Retina (tissue), 1 donor: ENCODE results near the gene BCAT1.
"Not testable (repeated sequence)": the region's sequence is repeated elsewhere in the genome, so short reads cannot be mapped to it uniquely, and the experiment has no call there.

Source experiments
- DNase-seq: peaks from one replicate; pipeline ENCODE4 v3.0.0-alpha.2; 2016

The BCAT1 gene

DNA sequence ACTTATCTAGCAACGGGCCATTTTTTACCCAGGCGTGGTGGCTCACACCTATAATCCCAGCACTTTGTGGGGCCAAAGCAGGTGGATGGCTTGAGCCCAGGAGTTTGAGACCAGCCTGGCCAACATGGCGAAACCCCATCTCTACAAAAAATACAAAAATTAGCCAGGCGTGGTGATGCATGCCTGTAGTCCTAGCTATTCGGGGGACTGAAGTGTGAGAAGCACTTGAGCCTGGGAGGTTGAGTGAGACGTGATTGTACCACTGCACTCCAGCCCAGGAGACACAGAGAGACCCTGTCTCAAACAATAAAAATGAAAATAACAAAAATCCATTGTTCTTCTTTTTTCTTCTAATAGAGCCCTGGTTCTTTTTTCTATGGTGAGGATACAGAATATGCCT is 7.5 kb upstream of the BCAT1 start:
- not testable (repeated sequence) for DNase-seq

DNA sequence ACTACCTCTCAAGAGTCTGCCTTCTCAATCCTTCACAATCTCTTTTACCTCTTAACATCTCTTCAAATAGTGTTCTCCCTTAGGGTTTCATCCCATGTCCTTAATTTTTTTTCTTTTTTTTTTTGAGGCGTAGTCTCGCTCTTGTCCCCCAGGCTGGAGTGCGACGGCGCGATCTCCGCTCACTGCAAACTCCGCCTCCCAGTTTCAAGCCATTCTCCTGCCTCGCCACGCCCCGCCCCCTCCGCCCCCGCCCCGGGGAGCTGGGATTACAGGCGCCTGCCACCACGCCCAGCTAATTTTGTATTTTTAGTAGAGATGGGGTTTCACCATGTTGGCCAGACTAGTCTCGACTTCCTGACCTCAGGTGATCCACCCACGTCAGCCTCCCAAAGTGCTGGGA is 7.0 kb upstream of the BCAT1 start:
- DNase-seq: no peak

DNA sequence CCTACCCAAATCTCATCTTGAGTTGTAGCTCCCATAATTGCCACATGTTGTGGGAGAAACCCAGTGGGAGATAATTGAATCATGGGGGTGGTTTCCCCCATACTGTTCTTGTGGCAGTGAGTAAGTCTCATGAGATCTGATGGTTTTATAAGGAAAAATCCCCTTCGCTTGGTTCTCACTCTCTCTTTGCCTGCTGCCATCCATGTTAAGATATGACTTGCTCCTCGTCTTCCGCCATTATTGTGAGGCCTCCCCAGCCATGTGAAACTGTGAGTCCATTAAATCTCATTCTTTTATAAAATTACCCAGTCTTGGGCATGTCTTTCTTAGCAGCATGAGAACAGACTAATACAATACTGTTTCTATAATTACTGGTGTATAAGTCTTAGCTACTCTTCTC is 6.5 kb upstream of the BCAT1 start:
- DNase-seq: no peak

DNA sequence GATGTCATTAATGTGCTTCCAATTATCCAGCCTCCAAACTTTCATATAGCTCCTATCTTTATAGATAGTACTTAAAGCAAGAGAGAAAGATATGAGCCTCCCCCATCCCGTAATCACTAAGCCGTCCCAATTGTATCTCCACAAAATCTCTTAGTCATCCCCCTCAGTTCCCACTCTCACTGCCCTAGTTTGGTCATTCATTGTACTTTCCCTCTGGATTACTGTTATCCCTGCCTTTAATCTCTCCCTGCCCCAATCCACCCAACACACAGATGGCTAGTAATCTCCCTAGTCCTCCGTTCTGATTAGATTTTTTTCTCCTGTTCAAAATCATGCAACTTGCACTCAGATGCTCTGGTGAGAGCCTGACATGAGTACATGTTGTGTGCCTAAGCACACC is 5.4 kb upstream of the BCAT1 start:
- DNase-seq: no peak

DNA sequence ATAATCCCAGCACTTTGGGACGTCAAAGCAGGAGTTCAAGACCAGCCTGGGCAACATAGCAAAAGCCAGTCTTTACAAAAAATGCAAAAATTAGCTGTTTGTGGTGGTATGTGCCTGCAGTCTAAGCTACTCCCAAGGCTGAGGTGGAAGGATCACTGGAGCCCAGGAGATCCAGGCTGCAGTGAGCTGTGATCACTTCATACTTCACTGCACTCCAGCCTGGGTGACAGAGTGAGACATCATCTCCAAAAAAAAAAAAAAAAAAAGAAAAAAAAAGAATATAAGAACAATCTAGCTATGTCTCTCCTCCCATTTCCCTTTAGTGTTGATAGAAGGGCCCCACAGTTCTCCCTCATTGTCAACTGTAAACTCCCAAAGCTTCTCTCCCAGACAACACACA is 3.5 kb upstream of the BCAT1 start:
- no peak for DNase-seq

DNA sequence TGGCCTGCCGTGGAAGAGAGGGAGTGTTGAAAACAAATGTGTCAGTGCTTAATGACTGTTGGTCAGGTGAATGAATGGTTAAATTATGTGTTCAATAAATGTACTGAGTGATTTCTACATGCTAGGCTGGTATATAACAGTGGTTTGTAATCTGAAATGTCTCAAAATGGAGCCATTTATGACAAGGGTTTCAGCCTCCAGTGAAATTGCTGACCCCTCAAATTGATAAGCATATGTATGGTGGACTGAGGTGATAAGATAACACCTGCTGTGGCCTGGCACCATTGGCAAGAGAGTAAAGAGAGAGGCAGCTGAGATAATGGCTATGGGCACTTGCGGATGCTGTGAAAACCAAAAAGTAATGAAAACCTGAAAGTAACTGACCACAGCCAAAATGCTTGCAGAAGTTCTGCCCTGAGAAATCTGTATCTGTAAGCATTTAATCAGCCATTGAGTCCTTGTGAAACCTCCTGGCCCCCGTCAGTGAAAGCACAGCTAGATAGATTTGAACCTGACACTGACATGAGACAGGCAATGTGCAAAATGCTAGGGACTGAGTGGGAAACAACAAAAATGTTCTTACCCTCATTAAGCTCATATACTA is 1.4 kb upstream of the BCAT1 start:
- DNase-seq: no peak

DNA sequence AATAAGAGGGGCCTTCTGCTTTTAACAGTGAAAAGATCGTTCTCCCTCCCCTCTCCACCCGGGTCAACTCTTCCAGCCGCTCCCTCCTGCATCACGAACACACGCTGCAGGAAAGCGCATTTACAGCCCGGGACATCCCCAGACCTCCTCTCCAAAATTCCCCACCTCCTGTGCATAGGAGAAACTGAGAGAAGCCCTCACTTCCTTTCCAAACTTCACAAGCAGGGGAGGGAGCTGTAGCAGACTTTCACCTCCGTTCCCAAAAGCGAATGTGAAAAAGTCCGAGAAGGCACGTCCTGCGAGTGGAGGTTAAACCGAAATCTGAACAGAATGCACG is 513 bp downstream of the BCAT1 start:
- DNase-seq: no peak

DNA sequence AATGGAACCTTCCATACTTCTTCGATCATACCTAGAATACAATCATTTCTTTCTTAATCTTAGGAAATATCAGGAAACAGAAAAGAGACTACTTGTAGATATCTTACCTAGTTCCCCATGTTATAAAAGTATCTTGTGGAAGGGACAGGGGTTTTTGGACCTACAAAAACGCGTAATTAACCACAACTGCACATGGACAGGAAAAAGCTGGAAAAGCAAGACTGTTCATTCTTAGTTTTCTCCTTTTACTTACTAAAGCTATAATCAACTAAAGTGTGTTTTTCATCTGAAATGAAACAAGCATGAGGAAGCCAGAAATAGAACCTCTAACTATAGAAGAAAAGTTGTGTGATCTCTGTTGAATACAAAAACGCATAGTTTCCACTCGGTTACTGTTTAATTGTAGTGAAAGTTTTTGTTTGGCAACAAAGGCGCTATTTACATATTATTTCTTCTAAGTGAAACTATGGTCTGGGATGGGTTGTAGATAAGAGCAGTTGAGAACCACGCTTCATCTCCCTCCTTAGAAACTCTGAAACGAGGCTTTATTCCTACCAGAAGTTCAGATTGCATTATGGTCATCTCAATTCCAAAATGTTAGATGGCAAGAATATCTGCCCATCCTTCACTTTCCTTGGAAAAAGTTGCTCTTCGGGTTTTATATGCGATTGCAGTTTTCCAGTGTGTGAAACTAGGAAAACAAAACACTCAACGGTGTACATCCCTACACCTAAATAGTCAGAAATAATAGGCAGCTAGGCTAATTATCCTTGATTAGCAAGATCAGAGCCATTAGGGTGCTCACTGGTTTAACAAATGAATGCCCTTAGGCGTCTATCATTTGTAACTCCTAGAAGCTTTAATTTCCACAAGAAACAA is 1.1 kb downstream of the BCAT1 start:
- DNase-seq: no peak

DNA sequence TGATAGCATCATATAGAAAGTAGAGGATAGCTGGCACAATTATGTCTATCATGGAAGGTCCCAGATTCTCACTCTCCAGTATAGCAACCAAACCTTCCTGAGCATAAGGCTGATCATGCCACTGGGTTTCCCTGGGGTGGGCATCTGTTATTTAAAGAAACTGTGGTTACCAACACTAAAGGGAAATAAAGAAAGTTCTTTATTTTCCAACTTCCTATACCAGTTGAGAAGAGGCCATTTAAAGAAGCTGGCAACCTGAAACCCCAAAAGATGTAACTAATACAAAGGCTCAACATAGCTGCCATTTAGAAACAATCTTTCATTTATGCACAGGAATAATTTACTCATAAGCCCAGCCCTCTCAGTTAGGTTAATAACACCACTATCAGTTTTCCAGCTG is 3.1 kb downstream of the BCAT1 start:
- no peak for DNase-seq

DNA sequence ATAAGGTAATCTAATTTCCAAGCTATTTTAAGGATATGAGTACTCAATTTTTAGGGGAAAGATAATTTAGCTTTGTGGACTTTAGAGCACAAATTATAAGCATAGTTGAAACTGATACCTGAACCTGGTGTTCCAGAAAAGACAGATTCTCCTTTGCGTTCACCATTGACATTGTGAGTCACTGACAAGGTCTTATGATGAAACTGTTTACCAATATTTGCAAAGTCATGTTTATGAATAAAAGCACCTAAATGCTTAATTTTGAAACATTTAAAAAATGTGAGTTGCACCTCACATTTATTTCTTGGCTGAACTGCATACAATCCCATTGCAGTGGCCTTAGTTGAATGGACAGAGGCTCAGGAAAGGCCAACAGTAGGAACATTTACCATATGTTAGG is 3.9 kb downstream of the BCAT1 start:
- no peak for DNase-seq

DNA sequence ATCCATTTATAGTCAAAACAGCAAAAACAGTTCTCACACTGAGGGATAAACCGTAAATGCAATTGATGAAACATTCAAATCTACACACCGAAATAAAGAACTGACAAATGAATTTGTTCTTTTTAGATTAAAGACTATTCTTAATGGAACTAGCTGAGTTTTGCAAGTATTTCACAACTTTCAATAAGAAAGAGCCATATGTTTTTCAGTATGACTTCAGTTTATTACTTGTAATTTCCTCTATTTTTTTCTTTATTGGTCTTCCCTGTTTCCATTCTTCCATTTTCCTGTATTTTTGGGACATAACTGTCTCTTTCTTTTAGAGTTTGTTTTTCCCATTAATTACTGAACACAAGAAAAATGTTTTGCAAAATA is 4.3 kb downstream of the BCAT1 start:
- no peak for DNase-seq

DNA sequence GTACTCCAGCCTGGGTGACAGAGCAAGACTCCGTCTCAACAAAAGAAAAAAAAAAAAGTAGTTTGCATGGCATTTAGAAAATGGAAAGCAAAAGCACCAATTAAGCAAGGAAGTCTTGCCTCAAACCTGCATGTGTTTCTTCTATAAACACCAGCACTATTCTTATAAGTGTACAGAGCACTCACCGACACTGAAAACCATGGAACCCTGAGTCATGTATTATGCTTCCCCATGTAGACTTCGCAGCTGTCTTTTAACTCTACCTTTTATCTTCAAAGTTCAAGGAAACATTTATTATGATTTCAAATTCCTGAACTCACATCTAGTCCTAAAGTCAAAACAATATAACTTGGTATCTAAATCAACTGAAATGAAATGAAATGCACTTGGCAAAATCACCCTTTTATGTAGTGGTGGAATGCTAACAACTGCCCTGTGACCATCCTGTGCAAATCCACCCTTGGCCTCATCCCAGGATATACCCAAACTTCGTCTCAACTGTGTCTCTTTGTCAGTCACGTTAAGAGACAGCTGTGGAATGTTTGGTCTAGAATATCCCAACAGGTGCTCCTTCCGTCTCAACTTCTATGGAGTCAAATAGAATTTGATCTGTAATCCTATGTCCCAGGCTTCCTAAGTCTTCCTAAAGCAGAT is 4.8 kb downstream of the BCAT1 start:
- no peak for DNase-seq

DNA sequence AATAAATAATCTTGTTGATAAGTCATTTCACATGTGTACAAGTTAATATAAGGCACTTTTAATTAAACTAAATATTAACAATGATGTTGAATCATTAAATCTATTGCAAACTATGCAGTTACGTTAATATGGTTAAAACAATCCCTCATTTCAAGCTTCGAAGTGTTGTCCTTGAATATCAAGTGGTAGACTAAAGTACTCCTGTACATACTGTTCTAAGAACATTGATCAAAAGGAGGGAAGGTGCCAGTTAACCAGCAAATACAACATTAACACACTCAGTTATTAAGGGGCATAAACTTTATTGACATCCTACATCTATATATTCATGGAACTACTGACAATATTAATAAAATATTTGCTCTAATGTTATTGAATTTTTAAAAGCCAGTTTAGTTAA is 8.7 kb downstream of the BCAT1 start:
- no peak for DNase-seq

DNA sequence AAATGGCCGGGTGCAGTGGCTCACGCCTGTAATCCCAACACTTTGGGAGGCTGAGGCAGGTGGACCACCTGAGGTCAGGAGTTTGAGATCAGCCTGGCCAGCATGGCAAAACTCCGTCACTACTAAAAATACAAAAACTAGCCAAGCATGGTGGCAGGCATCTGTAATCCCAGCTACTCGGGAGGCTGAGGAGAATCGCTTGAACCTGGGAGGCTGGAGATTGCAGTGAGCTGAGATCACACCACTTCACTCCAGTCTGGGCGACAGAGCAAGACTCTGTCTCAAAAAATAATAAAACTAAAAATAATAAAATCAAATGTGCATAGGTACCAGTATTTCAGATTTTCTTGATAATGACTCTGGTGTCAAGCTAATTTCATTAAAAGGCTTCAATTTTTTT is 9.3 kb downstream of the BCAT1 start:
- not testable (repeated sequence) for DNase-seq

DNA sequence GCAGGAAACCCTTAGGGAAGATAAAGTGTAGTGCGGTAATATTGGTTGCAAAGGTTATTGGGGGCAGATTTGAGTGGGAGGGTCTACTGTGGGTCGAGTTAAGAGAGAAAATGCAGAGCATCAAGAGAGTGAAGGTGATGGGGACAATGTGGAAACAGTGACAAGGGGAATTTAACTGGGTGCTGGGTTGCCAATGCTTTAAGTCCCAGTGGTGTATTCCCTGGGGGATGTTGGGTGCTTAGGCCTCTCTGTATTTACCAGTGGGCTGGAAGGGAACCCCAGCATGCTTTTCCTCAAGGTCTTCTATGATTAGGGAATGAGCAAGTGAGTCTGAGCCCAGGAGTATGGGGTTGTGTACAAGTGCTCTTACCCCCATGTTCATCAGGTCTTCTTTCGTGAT is 10.6 kb downstream of the BCAT1 start:
- DNase-seq: no peak

DNA sequence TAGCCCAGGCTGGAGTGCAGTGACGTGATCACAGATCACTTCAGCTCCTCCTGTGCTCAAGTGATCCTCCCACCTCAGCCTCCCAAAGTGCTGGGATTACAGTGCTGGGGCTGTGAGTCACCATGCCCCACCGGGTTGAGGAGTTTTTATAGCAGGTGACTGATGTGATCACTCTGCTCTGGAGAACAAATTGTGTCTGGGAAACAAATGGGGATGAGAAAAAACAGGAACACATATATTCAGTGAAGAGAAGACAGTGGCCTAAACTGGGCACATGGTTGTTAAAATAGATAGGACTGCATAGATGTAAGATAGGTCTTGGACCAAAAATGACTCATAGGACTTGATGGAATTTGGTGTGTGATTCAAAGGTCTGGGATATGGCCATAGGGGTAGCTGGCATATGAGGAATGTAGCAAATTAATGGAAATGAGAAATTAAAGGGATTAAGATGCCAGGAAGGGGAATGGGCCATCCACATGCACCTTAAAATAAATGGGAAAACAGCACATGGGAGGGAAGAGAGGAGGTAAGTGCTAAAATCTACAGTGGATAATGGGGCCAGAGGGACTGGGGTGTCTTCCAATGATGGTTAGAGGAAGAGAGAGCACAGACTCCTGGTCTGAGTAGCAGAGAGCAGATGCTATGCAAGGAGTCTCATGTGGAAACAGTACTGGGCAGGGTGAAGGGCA is 11.2 kb downstream of the BCAT1 start:
- no peak for DNase-seq

DNA sequence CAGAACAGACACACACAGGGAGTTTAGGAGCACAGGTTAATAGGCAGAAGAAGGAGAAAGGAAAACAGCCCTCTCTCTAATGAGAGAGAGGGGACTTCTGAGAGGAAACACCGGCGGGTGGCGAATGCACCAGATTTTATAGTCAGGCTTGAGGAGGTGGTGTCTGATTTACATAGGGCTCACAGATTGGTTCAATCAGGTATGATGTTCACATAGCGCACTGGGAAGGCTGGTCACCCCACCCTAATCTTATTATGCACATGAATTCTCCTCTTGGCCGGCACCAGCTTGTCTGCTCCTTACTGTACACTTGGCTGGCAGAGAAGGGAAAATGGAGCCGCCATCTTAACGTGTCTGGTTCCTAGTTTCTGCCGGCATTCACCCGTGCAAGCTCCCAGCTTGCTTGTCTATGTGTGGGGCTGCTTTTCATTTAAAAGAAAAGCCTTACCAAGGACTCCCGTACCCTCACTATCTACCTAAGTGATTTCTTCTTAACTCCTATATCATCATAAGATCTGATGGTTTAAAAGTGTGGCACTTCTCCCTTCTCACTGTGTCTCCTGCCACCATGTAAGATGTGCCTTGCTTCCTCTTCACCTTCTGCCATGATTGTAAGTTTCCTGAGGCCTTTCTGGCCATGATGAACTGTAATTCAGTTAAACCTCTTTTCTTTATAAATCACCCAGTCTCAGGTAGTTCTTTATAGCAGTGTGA is 15.1 kb downstream of the BCAT1 start:
- no peak for DNase-seq

DNA sequence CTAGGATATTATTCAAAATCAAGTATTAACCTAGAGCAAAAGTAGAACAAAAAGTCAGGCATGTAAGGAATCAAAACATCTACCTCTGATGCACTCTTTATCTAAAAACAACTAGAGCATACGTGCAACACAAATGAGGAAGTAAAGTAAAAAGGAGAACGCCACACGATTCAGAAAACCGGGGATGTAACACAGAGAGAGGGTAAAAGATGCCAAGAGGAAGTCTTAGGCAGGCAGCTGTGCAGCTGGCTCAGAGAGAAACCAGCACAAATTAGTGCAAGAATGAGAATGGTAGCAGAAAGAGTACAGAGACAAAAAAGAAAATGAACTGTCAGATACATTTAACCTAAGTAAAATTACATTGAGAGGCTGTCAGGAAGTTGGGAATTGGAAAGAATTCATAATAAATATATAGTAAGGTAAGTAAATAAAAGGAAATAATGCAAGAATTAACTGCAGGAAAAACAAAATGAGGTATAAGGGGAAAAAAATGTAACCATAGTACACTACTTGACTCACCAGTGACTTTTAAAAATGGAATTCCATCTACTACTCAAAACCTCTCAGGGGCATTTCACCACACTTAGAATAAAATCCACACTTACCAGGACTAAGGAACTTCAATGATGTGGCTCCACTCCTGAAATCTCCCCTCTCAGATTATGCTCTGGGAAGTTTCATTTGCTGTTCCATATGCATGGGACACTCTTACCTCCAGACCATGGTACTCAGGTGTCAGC is 17.1 kb downstream of the BCAT1 start:
- DNase-seq: no peak

DNA sequence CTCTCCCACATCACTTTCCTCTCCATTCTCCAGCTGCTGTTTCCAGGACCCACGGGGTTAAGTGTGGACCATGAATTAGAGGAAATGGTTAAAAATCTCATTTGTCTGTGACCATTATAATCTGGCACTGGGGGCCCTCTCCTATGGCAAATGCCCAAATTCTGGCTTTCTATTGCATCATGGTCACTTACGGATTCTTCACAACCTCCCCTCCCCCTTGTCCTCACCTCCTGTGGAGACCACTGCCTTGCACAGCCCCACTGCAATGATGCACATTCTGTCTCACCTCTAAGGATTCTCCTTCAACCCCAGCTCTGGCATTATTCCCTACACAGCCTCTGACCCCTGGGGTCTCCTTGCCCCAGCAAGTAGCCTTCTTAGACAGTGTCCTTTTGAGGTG is 18.9 kb downstream of the BCAT1 start:
- no peak for DNase-seq

DNA sequence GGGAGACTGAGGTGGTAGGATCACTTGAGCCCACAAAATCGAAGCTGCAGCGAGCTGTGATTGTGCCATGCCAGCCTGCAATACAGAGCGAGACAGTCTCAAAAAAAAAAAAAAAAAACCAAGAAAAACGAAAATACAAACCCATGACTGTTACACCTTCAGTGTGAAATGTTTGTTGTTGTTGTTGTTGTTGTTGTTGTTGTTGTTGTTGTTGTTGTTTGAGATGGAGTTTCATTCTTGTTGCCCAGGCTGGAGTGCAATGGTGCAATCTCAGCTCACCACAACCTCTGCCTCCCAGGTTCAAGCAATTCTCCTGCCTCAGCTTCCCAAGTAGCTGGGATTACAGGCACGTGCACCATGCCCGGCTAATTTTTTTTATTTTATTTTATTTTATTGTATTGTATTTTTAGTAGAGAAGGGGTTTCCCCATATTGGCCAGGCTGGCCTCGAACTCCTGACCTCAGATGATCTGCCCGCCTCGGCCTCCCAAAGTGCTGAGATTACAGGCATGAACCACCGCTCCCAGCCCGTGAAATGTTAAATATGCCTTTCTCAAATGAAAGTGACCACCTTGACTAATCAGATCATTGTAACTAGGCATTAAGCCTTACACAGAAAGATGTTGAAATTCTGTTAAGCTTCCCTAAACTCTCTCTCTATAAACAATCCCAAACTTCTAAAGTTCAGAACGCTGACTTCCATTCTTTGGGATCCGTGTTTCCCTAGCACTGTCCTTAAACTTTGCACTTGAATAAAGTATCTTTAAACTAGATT is 20.2 kb downstream of the BCAT1 start:
- not testable (repeated sequence) for DNase-seq

DNA sequence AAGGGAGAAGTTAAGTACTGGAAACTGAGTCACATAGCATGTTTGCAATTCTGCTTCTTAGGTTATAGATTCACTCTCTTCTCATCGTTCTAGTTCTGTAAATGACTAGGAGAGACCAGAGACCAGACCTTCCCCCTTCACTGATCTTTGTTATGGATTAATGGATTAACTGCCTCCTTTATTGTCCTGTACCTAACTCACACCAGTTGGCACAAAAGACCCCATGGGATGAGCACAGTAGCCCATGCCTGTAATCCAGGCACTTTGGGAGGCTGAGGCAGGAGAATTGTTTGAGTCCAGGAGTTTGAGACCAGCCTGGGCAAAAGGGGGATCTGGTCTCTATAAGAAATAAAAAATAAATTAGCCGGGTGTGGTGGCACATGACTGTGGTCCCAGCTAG is 20.8 kb downstream of the BCAT1 start:
- DNase-seq: no peak

DNA sequence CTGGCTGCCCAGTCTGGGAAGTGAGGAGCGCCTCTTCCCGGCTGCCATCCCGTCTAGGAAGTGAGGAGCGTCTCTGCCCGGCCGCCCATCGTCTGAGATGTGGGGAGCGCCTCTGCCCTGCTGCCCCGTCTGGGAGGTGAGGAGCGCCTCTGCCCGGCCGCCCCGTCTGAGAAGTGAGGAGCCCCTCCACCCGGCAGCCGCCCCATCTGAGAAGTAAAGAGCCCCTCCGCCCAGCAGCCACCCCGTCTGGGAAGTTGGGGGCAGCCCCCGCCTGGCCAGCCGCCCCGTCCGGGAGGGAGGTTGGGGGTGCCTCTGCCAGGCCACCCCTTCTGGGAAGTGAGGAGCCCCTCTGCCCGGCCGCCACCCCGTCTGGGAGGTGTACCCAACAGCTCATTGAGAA is 22.8 kb downstream of the BCAT1 start:
- not testable (repeated sequence) for DNase-seq
